ENCODE measurements around the gene IRS1. TPM values are rescaled to one million over a fixed set of nuclear protein-coding genes. Genes with fewer than 3 reads are reported as not detected.

The IRS1 gene
- total and polyA plus RNA-seq, 8 donors = 2.1 to 26.8 (median 11.9) TPM

GRCh38 chr2:226799976-226800940 is 638 bp upstream of the IRS1 start:
- peaks cover 0 to 8% (median 0%) of the 10 kb centered on the region in 4 donors for H3K36me3 ChIP-seq
- 1 to 5% (median 3%) methylated on average over 14 to 39 of the region's 39 CpGs for WGBS, 5 donors
- H3K9me3 ChIP-seq = no peaks in the 10 kb centered on the region
- TF ChIP-seq POLR2A (IDR thresholded peaks at IDR 0.05) = no peak
- no peak for TF ChIP-seq EP300 (IDR thresholded peaks at IDR 0.05)
- TF ChIP-seq POLR2AphosphoS5 (IDR thresholded peaks at IDR 0.05) = no peak
- TF ChIP-seq, protein P1, sequence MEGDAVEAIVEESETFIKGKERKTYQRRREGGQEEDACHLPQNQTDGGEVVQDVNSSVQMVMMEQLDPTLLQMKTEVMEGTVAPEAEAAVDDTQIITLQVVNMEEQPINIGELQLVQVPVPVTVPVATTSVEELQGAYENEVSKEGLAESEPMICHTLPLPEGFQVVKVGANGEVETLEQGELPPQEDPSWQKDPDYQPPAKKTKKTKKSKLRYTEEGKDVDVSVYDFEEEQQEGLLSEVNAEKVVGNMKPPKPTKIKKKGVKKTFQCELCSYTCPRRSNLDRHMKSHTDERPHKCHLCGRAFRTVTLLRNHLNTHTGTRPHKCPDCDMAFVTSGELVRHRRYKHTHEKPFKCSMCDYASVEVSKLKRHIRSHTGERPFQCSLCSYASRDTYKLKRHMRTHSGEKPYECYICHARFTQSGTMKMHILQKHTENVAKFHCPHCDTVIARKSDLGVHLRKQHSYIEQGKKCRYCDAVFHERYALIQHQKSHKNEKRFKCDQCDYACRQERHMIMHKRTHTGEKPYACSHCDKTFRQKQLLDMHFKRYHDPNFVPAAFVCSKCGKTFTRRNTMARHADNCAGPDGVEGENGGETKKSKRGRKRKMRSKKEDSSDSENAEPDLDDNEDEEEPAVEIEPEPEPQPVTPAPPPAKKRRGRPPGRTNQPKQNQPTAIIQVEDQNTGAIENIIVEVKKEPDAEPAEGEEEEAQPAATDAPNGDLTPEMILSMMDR (IDR thresholded peaks at IDR 0.05) = no peak
- H3K27ac ChIP-seq = peak overlapping the region; percentile 93 to 96 (median 96)
- intact Hi-C loops (cut with DNase I; ENCODE audit: low total_unique reads) = loop anchor here (5.0 to 10.0 kb wide), 4 partner anchors 585 to 1125 kb away; no protein-coding TSS in a partner anchor
- H3K4me3 ChIP-seq = peak overlapping the region; percentile 62 to 94 (median 82)
- peak; percentile 32 to 67 for DNase-seq
- peaks cover 0 to 46% (median 0%) of the 10 kb centered on the region in 3 donors for H3K27me3 ChIP-seq
- peaks cover 50 to 67% (median 60%) of the 10 kb centered on the region in 4 donors for H3K4me1 ChIP-seq

DNA sequence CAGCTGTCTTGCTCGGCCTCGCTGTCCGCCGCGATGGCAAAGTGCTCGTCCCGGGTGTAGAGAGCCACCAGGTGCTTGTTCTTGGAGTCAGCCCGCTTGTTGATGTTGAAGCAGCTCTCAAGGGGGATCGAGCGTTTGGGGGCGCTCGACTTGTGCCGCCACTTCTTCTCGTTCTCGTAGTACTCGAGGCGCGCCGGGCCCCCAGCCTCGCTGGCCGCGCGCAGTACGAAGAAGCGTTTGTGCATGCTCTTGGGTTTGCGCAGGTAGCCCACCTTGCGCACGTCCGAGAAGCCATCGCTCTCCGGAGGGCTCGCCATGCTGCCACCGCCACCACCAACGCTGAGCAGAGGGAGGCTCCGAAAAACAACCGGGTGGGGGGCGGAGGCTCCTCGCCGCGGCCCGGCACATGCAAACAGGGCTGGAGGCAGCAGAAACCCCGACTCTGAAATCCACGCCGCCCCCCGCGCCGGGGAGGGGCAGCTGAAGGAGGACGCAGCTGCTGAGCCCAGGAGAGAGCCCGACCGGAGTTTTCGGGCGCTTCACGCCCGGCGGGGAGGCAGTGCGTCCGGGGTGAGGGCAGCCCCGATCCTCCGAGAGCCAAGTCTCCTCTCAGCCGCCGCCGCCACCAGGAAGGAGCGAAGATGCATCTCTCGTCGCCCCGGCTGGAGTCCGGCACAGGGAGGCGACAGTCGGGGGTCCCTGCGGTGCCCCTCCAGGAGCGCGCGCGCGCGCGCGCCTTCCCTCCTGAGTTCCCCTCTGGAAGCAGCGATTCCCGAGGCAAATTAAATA is 1.0 kb downstream of the IRS1 start:
- Histone ChIP-seq H3K27me3 (peaks cover 0 to 36% (median 0%) of the 10 kb centered on the region in 3 donors), H3K9me3 (no peaks in the 10 kb centered on the region), H3K4me3 (peak overlapping the region; percentile 62 to 94 (median 82)), H3K4me1 (peaks cover 55 to 76% (median 71%) of the 10 kb centered on the region in 4 donors), H3K36me3 (peaks cover 0 to 8% (median 0%) of the 10 kb centered on the region in 4 donors), H3K27ac (peak overlapping the region; percentile 93 to 96 (median 96))
- TF ChIP-seq, protein P1 (IDR thresholded peaks at IDR 0.05) = no peak
- no peak for TF ChIP-seq POLR2AphosphoS5 (IDR thresholded peaks at IDR 0.05)
- TF ChIP-seq POLR2A (IDR thresholded peaks at IDR 0.05) = no peak
- no peak for TF ChIP-seq EP300 (IDR thresholded peaks at IDR 0.05)
- WGBS, 5 donors = 1 to 2% (median 1%) methylated on average over 47 to 80 of the region's 80 CpGs
- DNase-seq = peak; percentile 46 to 84
- intact Hi-C loops (cut with DNase I; ENCODE audit: low total_unique reads) = loop anchor here (10.0 kb wide), 1 partner anchor 584 kb away; no protein-coding TSS in a partner anchor

GRCh38 chr2:226797989-226798421 is 1.6 kb downstream of the IRS1 start:
- Histone ChIP-seq H3K4me1 (peaks cover 55 to 82% (median 74%) of the 10 kb centered on the region in 4 donors), H3K4me3 (peak overlapping the region; percentile 62 to 94 (median 82)), H3K9me3 (no peaks in the 10 kb centered on the region), H3K27me3 (peaks cover 0 to 36% (median 0%) of the 10 kb centered on the region in 3 donors), H3K36me3 (peaks cover 0 to 8% (median 0%) of the 10 kb centered on the region in 4 donors), H3K27ac (peak overlapping the region; percentile 93 to 96 (median 96))
- intact Hi-C loops (cut with DNase I; ENCODE audit: low total_unique reads) = loop anchor here (10.0 kb wide), 1 partner anchor 583 kb away; no protein-coding TSS in a partner anchor
- 35 to 58% (median 48%) methylated on average over 12 to 23 of the region's 23 CpGs for WGBS, 5 donors
- peak in 1 of 2 donors; percentile 27 for DNase-seq
- no peak for TF ChIP-seq EP300 (IDR thresholded peaks at IDR 0.05)
- no peak for TF ChIP-seq POLR2A (IDR thresholded peaks at IDR 0.05)
- TF ChIP-seq, protein P1 (IDR thresholded peaks at IDR 0.05) = no peak
- no peak for TF ChIP-seq POLR2AphosphoS5 (IDR thresholded peaks at IDR 0.05)

All from stomach (tissue), 9 donors.